T-cell (primary cell): ENCODE measurements around the gene TDRD3. TPM values are rescaled to one million over a fixed set of nuclear protein-coding genes. Genes with fewer than 3 reads are reported as not detected.

Experiments used
- ATAC-seq, 4 experiments: fragments of 200-7000 bp in 3 of 4; fragments of 150-1000 bp in 1 of 4; cut with Tn5 transposase; replicated peaks in 1 of 4; 1 replicate in 3 of 4; 2 replicates in 1 of 4; pipeline ENCODE4 v1.10.0; 2021; ENCODE audit warnings: moderate library complexity in 3 of 4, mild to moderate bottlenecking in 2 of 4, moderate number of reproducible peaks in 1 of 4
- CTCF ChIA-PET, 2 donors: fragments of 300-600 bp; sonication (Branson Sonifier 250); formaldehyde crosslinking; loops; one replicate each; lab custom pipeline; 2022; ENCODE audit warnings: antibody characterized with exemption in 2 of 2; lab: Charles Lee
- POLR2A ChIA-PET, 2 donors: fragments of 300-600 bp; sonication (Branson Sonifier 250); formaldehyde crosslinking; loops; one replicate each; lab custom pipeline; 2022; ENCODE audit warnings: antibody characterized with exemption in 2 of 2; lab: Charles Lee
- DNase-seq, 35 experiments: peaks; one replicate each; pipeline versions ENCODE4 v3.0.0 to v3.0.0-alpha.2; 2013 to 2023
- H3K27ac ChIP-seq: one replicate; pipeline ENCODE4 v1.5.1; 2013; ENCODE audit warnings: low read length
- H3K27me3 ChIP-seq, 2 experiments: replicated peaks in 1 of 2; 1 replicate in 1 of 2; 2 replicates in 1 of 2; pipeline versions ENCODE4 v1.6.1 to v1.7.0; 2013; ENCODE audit warnings: low read length in 1 of 2, mixed read lengths in 1 of 2; ENCODE audit not compliant: control insufficient read depth in 2 of 2, insufficient read depth in 2 of 2; ENCODE audit errors: extremely low read depth in 1 of 2
- H3K36me3 ChIP-seq, 2 donors: 1 replicate in 1 of 2; 2 replicates in 1 of 2; pipeline versions ENCODE4 v1.6.1 to v1.7.0; 2013; ENCODE audit warnings: low read length in 1 of 2; ENCODE audit not compliant: control insufficient read depth in 2 of 2, insufficient read depth in 1 of 2; ENCODE audit errors: extremely low read depth in 1 of 2
- H3K4me1 ChIP-seq, 2 experiments: 1 replicate in 1 of 2; 2 replicates in 1 of 2; pipeline versions ENCODE4 v1.6.1 to v1.7.0; 2013; ENCODE audit warnings: low read length in 2 of 2, mixed read lengths in 1 of 2; ENCODE audit not compliant: insufficient read depth in 2 of 2, control insufficient read depth in 1 of 2; ENCODE audit errors: extremely low read depth in 1 of 2
- H3K4me3 ChIP-seq, 2 donors: 1 replicate in 1 of 2; 2 replicates in 1 of 2; pipeline versions ENCODE4 v1.5.1 to v1.7.0; 2013; ENCODE audit warnings: mild to moderate bottlenecking in 2 of 2, low read length in 1 of 2, moderate library complexity in 1 of 2; ENCODE audit not compliant: control insufficient read depth in 1 of 2; ENCODE audit errors: extremely low read depth in 1 of 2
- H3K9me3 ChIP-seq: 2 replicates; pipeline ENCODE4 v1.7.0; 2013
- H3K27ac Mint-ChIP-seq, 2 donors: one replicate each; pipeline ENCODE4 v1.8.0; 2020 to 2021; ENCODE audit warnings: mild to moderate bottlenecking in 2 of 2, mixed read lengths in 2 of 2
- H3K27me3 Mint-ChIP-seq, 2 donors: one replicate each; pipeline ENCODE4 v1.8.0; 2021 to 2022; ENCODE audit warnings: mixed read lengths in 2 of 2
- H3K36me3 Mint-ChIP-seq: one replicate; pipeline ENCODE4 v1.8.0; 2021; ENCODE audit warnings: mixed read lengths
- H3K4me1 Mint-ChIP-seq, 3 donors: one replicate each; pipeline ENCODE4 v1.8.0; 2020 to 2022; ENCODE audit warnings: mixed read lengths in 3 of 3, mild to moderate bottlenecking in 1 of 3
- H3K4me3 Mint-ChIP-seq, 3 donors: one replicate each; pipeline ENCODE4 v1.8.0; 2020 to 2022; ENCODE audit warnings: mild to moderate bottlenecking in 3 of 3, mixed read lengths in 3 of 3, moderate library complexity in 3 of 3
- H3K9me3 Mint-ChIP-seq, 3 donors: one replicate each; pipeline ENCODE4 v1.8.0; 2020 to 2022; ENCODE audit warnings: mixed read lengths in 3 of 3
- WGBS: methylation state at CpG from one replicate; pipeline ENCODE4 v1.1.5; 2013; ENCODE audit warnings: missing lambda C conversion rate; ENCODE audit not compliant: insufficient coverage; 5-methylcytosine and 5-hydroxymethylcytosine counted together
- total RNA-seq, 35 experiments: library from RNA in 6 of 35; stranded (reverse) in 6 of 35; fragments of 120-200 nt in 1 of 35; gene quantifications; one replicate each; pipeline versions ENCODE4 v1.2.1 to v1.2.4 and lab custom pipeline; 2013 to 2026

TDRD3 gene
- total RNA-seq, 5 donors from 2014 or later (not counting 1 experiment from before 2014, with no cell fraction given): 23.6 to 30.4 (median 26.8) TPM

DNA sequence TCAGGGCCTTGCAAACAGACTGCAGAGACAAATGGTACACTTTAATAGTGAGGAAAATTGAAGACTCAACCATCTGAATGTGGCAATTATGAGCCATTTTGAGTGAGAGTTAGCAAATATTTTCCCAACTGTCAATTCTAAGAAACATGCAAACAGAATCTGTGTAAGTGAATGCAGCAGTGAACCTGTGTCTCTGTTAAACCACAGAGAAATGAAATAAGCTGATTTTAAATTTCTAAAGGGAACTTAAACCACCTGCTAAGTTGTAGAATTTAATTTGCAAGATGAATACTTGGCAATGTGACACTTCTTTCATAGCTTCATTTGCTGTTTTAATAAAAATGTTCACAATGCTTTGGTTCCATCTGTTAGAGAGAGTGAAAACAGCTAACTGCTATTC lies 42.0 kb upstream of the TDRD3 start:
- H3K4me3 ChIP-seq: no peak overlapping the region
- H3K9me3 ChIP-seq: no peaks in the 10 kb centered on the region
- ChIA-PET CTCF (interaction anchor here in 1 of 2 donors (0.9 kb wide), 1 partner anchor 15 kb away, joined by 3 read pairs; no protein-coding TSS in a partner anchor), POLR2A (no interaction called here)
- H3K4me3 Mint-ChIP-seq: no peak overlapping the region
- peaks cover 11 to 16% of the 10 kb centered on the region in 2 donors for H3K27me3 Mint-ChIP-seq
- H3K4me1 Mint-ChIP-seq: no peaks in the 10 kb centered on the region
- H3K36me3 ChIP-seq: no peaks in the 10 kb centered on the region
- no peaks in the 10 kb centered on the region for H3K4me1 ChIP-seq
- H3K36me3 Mint-ChIP-seq: no peaks in the 10 kb centered on the region
- peaks cover 3 to 6% (median 5%) of the 10 kb centered on the region in 3 donors for H3K9me3 Mint-ChIP-seq
- H3K27ac ChIP-seq: no peak overlapping the region
- H3K27ac Mint-ChIP-seq: no peak overlapping the region
- DNase-seq: no peak
- no peak for ATAC-seq
- H3K27me3 ChIP-seq: no peaks in the 10 kb centered on the region

DNA sequence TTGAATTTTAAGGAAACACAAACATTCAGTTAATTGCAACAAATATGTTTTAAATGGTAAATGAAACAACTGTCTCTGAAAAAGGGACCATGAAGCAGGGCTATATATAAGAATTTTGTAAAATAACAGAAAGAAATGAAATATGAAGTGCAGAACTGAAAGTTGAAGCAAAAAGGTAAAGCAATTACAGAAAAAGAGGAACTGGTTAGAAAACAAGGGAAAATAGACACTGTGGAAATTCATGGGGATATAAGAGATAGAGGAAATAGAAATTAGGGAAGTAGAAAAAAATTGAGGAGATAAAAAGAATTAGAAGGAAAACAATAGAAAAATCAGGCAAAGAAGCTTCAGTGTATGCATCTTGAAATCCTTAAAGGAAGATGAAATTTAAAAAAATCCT lies 40.0 kb upstream of the TDRD3 start:
- Histone ChIP-seq H3K36me3 (no peaks in the 10 kb centered on the region), H3K27me3 (no peaks in the 10 kb centered on the region), H3K27ac (no peak overlapping the region), H3K9me3 (no peaks in the 10 kb centered on the region), H3K4me1 (no peaks in the 10 kb centered on the region), H3K4me3 (no peak overlapping the region)
- peaks cover 12% of the 10 kb centered on the region in 2 donors for H3K27me3 Mint-ChIP-seq
- ChIA-PET CTCF (no interaction called here), POLR2A (no interaction called here)
- H3K4me1 Mint-ChIP-seq: no peaks in the 10 kb centered on the region
- DNase-seq (no peak), ATAC-seq (no peak)
- H3K9me3 Mint-ChIP-seq: peaks cover 3 to 6% (median 5%) of the 10 kb centered on the region in 3 donors
- no peak overlapping the region for H3K27ac Mint-ChIP-seq
- no peaks in the 10 kb centered on the region for H3K36me3 Mint-ChIP-seq
- H3K4me3 Mint-ChIP-seq: no peak overlapping the region

DNA sequence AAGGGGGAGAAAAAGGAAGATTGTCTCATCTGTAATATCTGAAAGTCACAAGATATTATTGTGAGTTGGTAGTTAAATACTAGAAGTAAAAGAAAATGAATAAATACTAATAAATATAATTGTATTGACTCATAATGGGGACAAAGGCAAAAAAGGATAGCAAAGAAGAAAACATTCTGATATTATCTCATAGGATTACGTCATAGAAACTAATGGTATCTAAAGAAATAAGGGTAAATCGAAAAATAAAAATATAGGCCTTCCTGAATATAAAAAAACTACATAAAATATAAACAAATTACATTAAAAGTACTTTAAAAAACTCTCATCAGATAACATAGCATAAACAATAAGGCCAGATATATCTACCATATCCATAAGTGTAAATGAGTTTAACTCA lies 38.6 kb upstream of the TDRD3 start:
- Histone ChIP-seq H3K9me3 (no peaks in the 10 kb centered on the region), H3K4me3 (no peak overlapping the region), H3K4me1 (no peaks in the 10 kb centered on the region), H3K27ac (no peak overlapping the region), H3K36me3 (no peaks in the 10 kb centered on the region), H3K27me3 (no peaks in the 10 kb centered on the region)
- no CpG with 5 or more reads among the region's 2 CpGs for WGBS
- Mint-ChIP-seq H3K27me3 (peaks cover 4 to 13% of the 10 kb centered on the region in 2 donors), H3K4me1 (no peaks in the 10 kb centered on the region), H3K36me3 (no peaks in the 10 kb centered on the region), H3K4me3 (no peak overlapping the region), H3K27ac (no peak overlapping the region), H3K9me3 (no peaks in the 10 kb centered on the region)
- DNase-seq (no peak), ATAC-seq (no peak)
- CTCF ChIA-PET: no interaction called here
- POLR2A ChIA-PET: no interaction called here

DNA sequence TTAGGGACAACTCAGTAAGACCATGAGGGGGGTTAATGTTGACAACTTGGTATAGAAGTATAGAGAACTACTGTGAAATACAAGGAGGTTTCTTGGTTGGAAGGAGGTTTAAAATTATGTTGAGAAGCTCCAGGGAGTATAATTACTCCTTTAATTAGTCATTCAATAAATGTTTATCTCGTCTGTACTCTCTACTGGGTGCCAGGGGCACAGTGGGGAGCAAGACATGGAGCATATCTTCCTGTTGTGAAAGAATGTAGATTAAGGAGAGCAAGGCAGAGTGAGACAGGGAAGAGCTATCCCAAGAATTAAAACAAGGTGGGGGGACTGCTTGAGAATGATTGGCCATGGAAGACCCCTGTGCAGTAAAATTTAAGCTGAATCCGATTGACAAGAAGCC lies 33.7 kb upstream of the TDRD3 start:
- Histone ChIP-seq H3K9me3 (no peaks in the 10 kb centered on the region), H3K4me3 (no peak overlapping the region), H3K4me1 (no peaks in the 10 kb centered on the region), H3K36me3 (no peaks in the 10 kb centered on the region), H3K27me3 (peaks cover 0 to 3% of the 10 kb centered on the region in 2 experiments), H3K27ac (no peak overlapping the region)
- ATAC-seq (no peak), DNase-seq (no peak)
- WGBS: 40% methylated on average over 1 of the region's 2 CpGs
- POLR2A ChIA-PET: no interaction called here
- Mint-ChIP-seq H3K27ac (no peak overlapping the region), H3K36me3 (no peaks in the 10 kb centered on the region), H3K27me3 (peaks cover 9 to 19% of the 10 kb centered on the region in 2 donors), H3K4me1 (no peaks in the 10 kb centered on the region), H3K4me3 (no peak overlapping the region), H3K9me3 (no peaks in the 10 kb centered on the region)
- CTCF ChIA-PET: interaction anchor here (1.0 kb wide), 2 partner anchors 27 to 33 kb away, joined by 3 read pairs; no protein-coding TSS in a partner anchor

DNA sequence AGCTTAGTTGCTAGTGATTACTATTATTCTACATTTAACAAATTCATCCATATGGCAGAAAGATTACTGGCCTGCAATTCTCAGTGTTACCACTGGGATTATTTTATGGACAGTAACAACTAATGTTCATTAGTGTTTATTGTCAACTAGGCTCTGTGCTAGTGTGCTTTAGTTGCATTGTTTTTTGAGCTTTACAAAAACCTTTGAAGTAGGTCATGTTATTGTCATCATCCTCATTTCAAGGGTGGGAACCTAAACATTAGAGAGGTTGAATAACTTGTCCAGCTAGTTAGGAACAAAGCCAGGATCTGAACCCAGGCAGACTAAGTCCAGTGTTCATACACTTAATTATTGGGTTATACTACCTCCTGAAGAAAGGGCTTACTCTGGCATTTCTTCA lies 27.8 kb upstream of the TDRD3 start:
- no peak overlapping the region for H3K4me3 ChIP-seq
- no peak overlapping the region for H3K4me3 Mint-ChIP-seq
- no peak for ATAC-seq
- H3K27ac Mint-ChIP-seq: no peak overlapping the region
- peaks cover 5 to 6% of the 10 kb centered on the region in 2 donors for H3K27me3 Mint-ChIP-seq
- ChIA-PET CTCF (interaction anchor here (0.7 to 1.3 kb wide), 7 partner anchors 9 to 975 kb away, joined by 3 to 7 read pairs (median 4); partner anchors contain the start of gene TDRD3 (in 1 of the 2)), POLR2A (no interaction called here)
- no peak overlapping the region for H3K27ac ChIP-seq
- no peaks in the 10 kb centered on the region for H3K36me3 Mint-ChIP-seq
- no peaks in the 10 kb centered on the region for H3K9me3 Mint-ChIP-seq
- peaks cover 0 to 5% of the 10 kb centered on the region in 2 experiments for H3K27me3 ChIP-seq
- no peaks in the 10 kb centered on the region for H3K36me3 ChIP-seq
- H3K9me3 ChIP-seq: no peaks in the 10 kb centered on the region
- peaks cover 0 to 8% (median 0%) of the 10 kb centered on the region in 3 donors for H3K4me1 Mint-ChIP-seq
- peak in 1 of 35 experiments; percentile 7 for DNase-seq
- H3K4me1 ChIP-seq: no peaks in the 10 kb centered on the region

DNA sequence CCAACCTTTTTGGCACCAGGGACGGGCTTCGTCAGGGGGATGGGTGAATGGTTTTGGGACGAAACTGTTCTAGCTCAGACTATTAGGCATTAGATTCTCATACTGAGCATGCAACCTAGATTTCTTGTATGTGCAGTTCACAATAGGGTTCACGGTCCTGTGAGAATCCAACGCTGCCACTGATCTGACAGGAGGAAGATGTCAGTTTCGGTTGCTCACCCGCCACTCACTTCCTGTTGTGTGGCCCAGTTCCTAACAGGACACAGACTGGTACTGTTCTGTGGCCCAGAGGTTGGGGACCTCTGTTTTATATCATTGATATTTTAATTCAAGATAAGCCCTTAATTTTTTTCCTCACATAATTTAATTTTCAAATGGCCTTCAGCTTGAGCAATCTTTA lies 26.7 kb upstream of the TDRD3 start:
- no peaks in the 10 kb centered on the region for H3K4me1 ChIP-seq
- no peak overlapping the region for H3K27ac ChIP-seq
- Mint-ChIP-seq H3K4me3 (no peak overlapping the region), H3K36me3 (no peaks in the 10 kb centered on the region), H3K27ac (no peak overlapping the region), H3K9me3 (no peaks in the 10 kb centered on the region), H3K4me1 (peaks cover 0 to 8% (median 0%) of the 10 kb centered on the region in 3 donors), H3K27me3 (peaks cover 1 to 2% of the 10 kb centered on the region in 2 donors)
- DNase-seq (peak in 1 of 35 experiments; percentile 1), ATAC-seq (peak in 1 of 4 experiments; percentile 61)
- WGBS: no CpG with 5 or more reads among the region's 7 CpGs
- ChIA-PET CTCF (no interaction called here), POLR2A (no interaction called here)
- H3K27me3 ChIP-seq: peaks cover 0 to 3% of the 10 kb centered on the region in 2 experiments
- no peaks in the 10 kb centered on the region for H3K36me3 ChIP-seq
- H3K4me3 ChIP-seq: no peak overlapping the region
- no peaks in the 10 kb centered on the region for H3K9me3 ChIP-seq

DNA sequence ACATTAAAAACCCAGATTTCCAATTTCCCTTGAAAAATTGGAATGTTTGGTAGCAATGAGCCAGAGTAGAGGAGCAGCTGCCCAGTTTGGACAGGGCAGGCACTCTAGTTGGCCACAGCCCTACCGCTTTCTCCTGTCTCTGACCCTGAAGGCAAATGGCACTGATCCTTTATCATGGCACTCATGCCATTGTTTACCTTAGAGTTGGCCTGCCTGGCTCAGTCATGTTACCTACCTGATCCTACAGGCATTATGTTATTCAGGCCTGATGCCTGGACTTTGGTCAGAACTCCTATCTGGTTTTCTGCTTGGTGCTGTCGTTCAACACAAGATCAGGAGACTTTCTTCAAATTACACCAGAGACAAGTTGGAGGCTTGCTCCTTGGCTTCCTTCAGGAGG lies 24.9 kb upstream of the TDRD3 start:
- H3K4me3 Mint-ChIP-seq: no peak overlapping the region
- H3K27ac ChIP-seq: no peak overlapping the region
- no peak overlapping the region for H3K27ac Mint-ChIP-seq
- DNase-seq (no peak), ATAC-seq (no peak)
- POLR2A ChIA-PET: interaction anchor here in 1 of 2 donors (0.5 kb wide), 1 partner anchor 20 kb away, joined by 8 read pairs; no protein-coding TSS in a partner anchor
- no peak overlapping the region for H3K4me3 ChIP-seq
- H3K4me1 Mint-ChIP-seq: peaks cover 0 to 8% (median 0%) of the 10 kb centered on the region in 3 donors
- no peaks in the 10 kb centered on the region for H3K9me3 ChIP-seq
- no peaks in the 10 kb centered on the region for H3K36me3 ChIP-seq
- no peaks in the 10 kb centered on the region for H3K9me3 Mint-ChIP-seq
- no peaks in the 10 kb centered on the region for H3K36me3 Mint-ChIP-seq
- CTCF ChIA-PET: no interaction called here
- no peaks in the 10 kb centered on the region for H3K4me1 ChIP-seq
- peaks cover 0 to 3% of the 10 kb centered on the region in 2 experiments for H3K27me3 ChIP-seq
- H3K27me3 Mint-ChIP-seq: peaks cover 0 to 3% of the 10 kb centered on the region in 2 donors
- whole genome bisulfite sequencing: 100% methylated on average over 1 of the region's 2 CpGs
